Measurements from ENCODE around the gene PABPC1L. TPM values are rescaled to one million over a fixed set of nuclear protein-coding genes. Genes with fewer than 3 reads are reported as not detected.
"Not testable (repeated sequence)": the region's sequence is repeated elsewhere in the genome, so short reads cannot be mapped to it uniquely, and the experiment has no call there.

The PABPC1L gene
- polyA plus RNA-seq, 2 of the 4 experiments (the other 2 are of a cell fraction), result 37.1 to 73.1 TPM

DNA sequence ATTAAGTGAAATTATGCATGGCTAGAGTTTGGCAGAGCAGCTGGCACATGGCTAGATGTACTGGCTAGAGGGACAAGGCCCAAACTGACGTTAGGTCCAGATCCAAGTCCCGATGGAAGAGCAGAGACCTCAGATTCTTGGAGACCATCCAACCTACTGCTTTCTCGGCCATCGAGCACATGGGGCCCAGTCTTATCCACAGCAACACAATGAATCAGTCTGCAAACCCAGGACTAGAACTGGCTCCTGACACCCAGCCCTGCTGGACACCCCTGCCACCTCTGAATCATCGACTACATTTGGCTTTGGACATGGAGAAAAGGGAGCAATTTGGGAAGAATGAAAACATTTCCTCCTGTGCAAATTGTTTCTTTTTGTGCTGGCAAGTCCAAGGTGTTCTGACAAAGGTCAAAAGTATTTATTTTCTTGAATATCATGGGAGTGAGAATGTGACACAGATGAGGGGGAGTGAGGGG is 48.3 kb upstream of the PABPC1L start:
- Histone ChIP-seq H3K27ac (peak overlapping the region in 1 of 2 experiments; percentile 45; a peak in 2 of 6 replicates), H3K4me2 (no peak overlapping the region), H3K4me1 (peaks cover 11% of the 10 kb centered on the region; the same call in 2 of the 3 replicates), H3K9me3 (no peaks in the 10 kb centered on the region), H3K4me3 (no peak overlapping the region)
- ChIA-PET POLR2A (no interaction called here), CTCF (interaction anchor here (1.0 to 3.7 kb wide), 6 partner anchors 10 to 179 kb away, joined by 3 to 45 read pairs (median 5); no protein-coding TSS in a partner anchor)
- DNase-seq (ENCODE audit: low read depth in 1 of 2, low spot score in 1 of 2) (no peak), FAIRE-seq (no peak), ATAC-seq (peak; percentile 47 to 56; a peak in 2 of 6 replicates)
- 39% methylated on average over 5 of the region's 5 CpGs for WGBS (ENCODE audit: missing lambda C conversion rate)
- TF ChIP-seq RAD21 (conservative IDR thresholded peaks at IDR 0.05 in 1 of 2, IDR thresholded peaks at IDR 0.05 in 1 of 2) (no peak), CEBPB (IDR thresholded peaks at IDR 0.05) (no peak)

GRCh38 chr20:44862286-44862685 is 47.6 kb upstream of the PABPC1L start:
- CTCF ChIA-PET, result interaction anchor here (1.0 to 3.7 kb wide), 6 partner anchors 10 to 179 kb away, joined by 3 to 45 read pairs (median 5); no protein-coding TSS in a partner anchor
- H3K4me2 ChIP-seq, result no peak overlapping the region

GRCh38 chr20:44863365-44864084 is 46.3 kb upstream of the PABPC1L start:
- POLR2A ChIA-PET; DNase-seq (ENCODE audit: low read depth in 1 of 2, low spot score in 1 of 2); FAIRE-seq; ATAC-seq; H3K4me3 ChIP-seq; H3K4me2 ChIP-seq; H3K9me3 ChIP-seq; H3K27ac ChIP-seq: not testable (repeated sequence)
- H3K4me1 ChIP-seq, result peaks cover 15% of the 10 kb centered on the region; the same call in 2 of the 3 replicates
- WGBS (ENCODE audit: missing lambda C conversion rate), result 56% methylated on average over 4 of the region's 4 CpGs
- CTCF ChIA-PET, result interaction anchor here (0.6 to 3.7 kb wide), 5 partner anchors 12 to 269 kb away, joined by 3 to 45 read pairs (median 5); no protein-coding TSS in a partner anchor

More at GRCh38 chr20:44862286-44862685, 47.6 kb upstream of the PABPC1L start:
- Histone ChIP-seq H3K9me3 (no peaks in the 10 kb centered on the region), H3K27ac (peak overlapping the region in 1 of 2 experiments; percentile 50; a peak in 2 of 6 replicates), H3K4me1 (peaks cover 15% of the 10 kb centered on the region; the same call in 2 of the 3 replicates), H3K4me3 (no peak overlapping the region)
- POLR2A ChIA-PET, result no interaction called here
- WGBS (ENCODE audit: missing lambda C conversion rate), result 80% methylated on average over 2 of the region's 2 CpGs
- no peak for DNase-seq (ENCODE audit: low read depth in 1 of 2, low spot score in 1 of 2)
- 0 out of 6 replicates have a peak, but pooled peaks of 1 of the 2 experiments have one; percentile 22 for ATAC-seq
- no peak for FAIRE-seq
- TF ChIP-seq GATA3 (IDR thresholded peaks at IDR 0.05; ENCODE audit: borderline replicate concordance) (no peak), NPAS2 (CRISPR knock-in tag; IDR thresholded peaks at IDR 0.05; ENCODE audit: borderline replicate concordance) (no peak)

DNA sequence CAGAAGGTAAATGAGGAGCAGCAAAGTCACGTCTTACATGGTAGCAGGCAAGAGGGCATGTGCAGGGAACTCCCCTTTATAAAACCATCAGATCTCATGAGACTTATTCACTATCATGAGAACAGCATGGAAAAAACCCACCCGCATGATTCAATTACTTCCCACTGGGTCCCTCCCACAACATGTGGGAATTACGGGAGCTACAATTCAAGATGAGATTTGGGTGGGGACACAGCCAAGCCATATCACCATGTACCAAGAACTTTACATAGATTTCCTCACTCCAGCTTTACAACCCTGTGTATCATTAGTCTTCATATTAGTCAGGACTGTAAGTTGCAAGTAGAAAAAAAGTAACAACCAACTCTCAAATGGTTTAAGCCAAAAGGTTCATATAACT is 45.4 kb upstream of the PABPC1L start:
- 84% methylated on average over 3 of the region's 3 CpGs for WGBS (ENCODE audit: missing lambda C conversion rate)

GRCh38 chr20:44866703-44867335 is 43.0 kb upstream of the PABPC1L start:
- Histone ChIP-seq H3K27ac (peak overlapping the region in 1 of 2 experiments; percentile 36; a peak in 2 of 6 replicates), H3K4me1 (peaks cover 9% of the 10 kb centered on the region; the same call in 2 of the 3 replicates), H3K4me3 (no peak overlapping the region), H3K9me3 (no peaks in the 10 kb centered on the region), H3K4me2 (peak overlapping the region; percentile 68)
- TF ChIP-seq MAFK (IDR thresholded peaks at IDR 0.05; ENCODE audit: partially characterized antibody), result peak; percentile 92
- TF ChIP-seq FOXS1 (CRISPR knock-in tag; IDR thresholded peaks at IDR 0.05), result no peak
- CTCF ChIA-PET, result interaction anchor here (0.6 to 7.1 kb wide), 36 partner anchors 8 to 744 kb away, joined by 3 to 96 read pairs (median 4); partner anchors contain the start of gene KCNK15
- POLR2A ChIA-PET, result interaction anchor here (0.8 kb wide), 1 partner anchor 116 kb away, joined by 3 read pairs; no protein-coding TSS in a partner anchor
- 76% methylated on average over 8 of the region's 8 CpGs for WGBS (ENCODE audit: missing lambda C conversion rate)
- DNase-seq (ENCODE audit: low read depth in 1 of 2, low spot score in 1 of 2) (no peak), FAIRE-seq (no peak), ATAC-seq (no peak)

More for the DNA sequence above, 45.4 kb upstream of the PABPC1L start:
- FAIRE-seq; H3K9me3 ChIP-seq; H3K4me3 ChIP-seq; H3K4me2 ChIP-seq; DNase-seq (ENCODE audit: low read depth in 1 of 2, low spot score in 1 of 2); H3K27ac ChIP-seq; POLR2A ChIA-PET; ATAC-seq: not testable (repeated sequence)
- CTCF ChIA-PET, result interaction anchor here (0.6 kb wide), 1 partner anchor 266 kb away, joined by 3 read pairs; no protein-coding TSS in a partner anchor
- H3K4me1 ChIP-seq, result peaks cover 15% of the 10 kb centered on the region; the same call in 2 of the 3 replicates

DNA sequence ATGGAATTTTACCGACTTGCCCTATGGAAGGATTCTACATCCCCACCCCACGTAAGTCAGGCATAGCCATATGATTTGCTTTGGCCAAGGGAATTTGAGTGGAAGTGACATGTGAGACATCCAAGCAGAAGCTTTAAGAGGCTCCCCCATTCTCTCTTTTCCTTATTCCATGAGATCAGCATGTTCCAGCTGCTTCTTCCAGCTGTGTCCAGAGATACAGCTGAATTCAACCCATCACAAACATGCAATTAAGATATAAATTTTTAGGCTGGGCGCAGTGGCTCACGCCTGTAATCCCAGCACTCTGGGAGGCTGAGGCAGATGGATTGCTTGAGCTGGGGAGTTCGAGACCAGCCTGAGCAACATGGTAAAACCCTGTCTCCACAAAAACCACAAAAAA is 40.4 kb upstream of the PABPC1L start:
- no peak for TF ChIP-seq NFE2L2 (conservative IDR thresholded peaks at IDR 0.05; ENCODE audit: low read length)
- Histone ChIP-seq H3K4me2 (no peak overlapping the region), H3K27ac (no peak overlapping the region), H3K4me3 (no peak overlapping the region), H3K9me3 (no peaks in the 10 kb centered on the region), H3K4me1 (peaks cover 4% of the 10 kb centered on the region; the same call in 2 of the 3 replicates)
- ChIA-PET POLR2A (no interaction called here), CTCF (interaction anchor here (0.6 to 7.1 kb wide), 10 partner anchors 10 to 1109 kb away, joined by 3 to 96 read pairs (median 4); partner anchors contain the start of gene KCNK15)
- FAIRE-seq (no peak), DNase-seq (ENCODE audit: low read depth in 1 of 2, low spot score in 1 of 2) (no peak), ATAC-seq (no peak)
- 39% methylated on average over 5 of the region's 5 CpGs for WGBS (ENCODE audit: missing lambda C conversion rate)

- POLR2A ChIA-PET; H3K4me2 ChIP-seq; H3K4me3 ChIP-seq; FAIRE-seq; ATAC-seq; H3K27ac ChIP-seq; H3K9me3 ChIP-seq; DNase-seq (ENCODE audit: low read depth in 1 of 2, low spot score in 1 of 2): not testable (repeated sequence)
- CTCF ChIA-PET, result interaction anchor here (1.3 to 3.9 kb wide), 2 partner anchors 134 to 135 kb away, joined by 3 to 12 read pairs; no protein-coding TSS in a partner anchor
- 60% methylated on average over 4 of the region's 4 CpGs for WGBS (ENCODE audit: missing lambda C conversion rate)
- peaks cover 11% of the 10 kb centered on the region for H3K4me1 ChIP-seq
Observed at GRCh38 chr20:44882360-44882759, 27.5 kb upstream of the PABPC1L start.

Data from A549 (cell line).